CD4-positive, alpha-beta T cell (primary cell): ENCODE measurements around the gene LRP1B. TPM values are rescaled to one million over a fixed set of nuclear protein-coding genes. Genes with fewer than 3 reads are reported as not detected.

Experiments used
- ATAC-seq: fragments of 200-7000 bp; cut with Tn5 transposase; one replicate; pipeline ENCODE4 v1.10.0; 2022; ENCODE audit warnings: mild to moderate bottlenecking; ENCODE audit not compliant: poor library complexity
- CTCF ChIA-PET: fragments of 350-600 bp; sonication (Branson Sonifier 250); formaldehyde crosslinking; loops from one replicate; lab custom pipeline; 2021; ENCODE audit warnings: antibody characterized with exemption, inconsistent platforms; lab: Charles Lee
- POLR2A ChIA-PET: fragments of 350-600 bp; sonication (Branson Sonifier 250); formaldehyde crosslinking; loops from one replicate; lab custom pipeline; 2021; ENCODE audit warnings: antibody characterized with exemption, inconsistent platforms; lab: Charles Lee
- DNase-seq, 14 experiments: peaks; one replicate each; pipeline ENCODE4 v3.0.0-alpha.2; 2013 to 2020; ENCODE audit warnings: mixed read lengths in 2 of 14
- H3K27ac ChIP-seq, 2 donors: one replicate each; pipeline versions ENCODE4 v1.5.1 to v1.7.0; 2013; ENCODE audit warnings: low read length in 2 of 2, low read depth in 1 of 2, mild to moderate bottlenecking in 1 of 2
- H3K27me3 ChIP-seq, 2 experiments: 1 replicate in 1 of 2; 2 replicates in 1 of 2; pipeline versions ENCODE4 v1.6.1 to v1.7.0; 2013; ENCODE audit warnings: low read length in 2 of 2, control low read depth in 1 of 2, mild to moderate bottlenecking in 1 of 2, moderate library complexity in 1 of 2; ENCODE audit not compliant: insufficient read depth in 2 of 2, control insufficient read depth in 1 of 2
- H3K36me3 ChIP-seq: one replicate; pipeline ENCODE4 v1.6.1; 2013; ENCODE audit warnings: low read length, control low read depth; ENCODE audit not compliant: insufficient read depth
- H3K4me1 ChIP-seq: one replicate; pipeline ENCODE4 v1.6.1; 2013; ENCODE audit warnings: low read length, control low read depth; ENCODE audit not compliant: insufficient read depth
- H3K4me3 ChIP-seq: one replicate; pipeline ENCODE4 v1.5.1; 2013; ENCODE audit warnings: mild to moderate bottlenecking, low read length, moderate library complexity
- H3K9me3 ChIP-seq, 2 experiments: 1 replicate in 1 of 2; 2 replicates in 1 of 2; pipeline versions ENCODE4 v1.6.1 to v1.7.0; 2013; ENCODE audit warnings: low read length in 2 of 2, mild to moderate bottlenecking in 2 of 2, control low read depth in 1 of 2, moderate library complexity in 1 of 2; ENCODE audit not compliant: control insufficient read depth in 1 of 2, insufficient read depth in 1 of 2
- H3K27ac Mint-ChIP-seq: one replicate; pipeline ENCODE4 v1.8.0; 2020; ENCODE audit warnings: mixed read lengths
- H3K27me3 Mint-ChIP-seq: one replicate; pipeline ENCODE4 v1.8.0; 2021; ENCODE audit warnings: mixed read lengths
- H3K36me3 Mint-ChIP-seq: one replicate; pipeline ENCODE4 v1.8.0; 2021; ENCODE audit warnings: low read depth, mixed read lengths
- H3K4me1 Mint-ChIP-seq: one replicate; pipeline ENCODE4 v1.8.0; 2021; ENCODE audit warnings: low read depth, mixed read lengths
- H3K4me3 Mint-ChIP-seq: one replicate; pipeline ENCODE4 v1.8.0; 2020; ENCODE audit warnings: mild to moderate bottlenecking, mixed read lengths
- H3K9me3 Mint-ChIP-seq: one replicate; pipeline ENCODE4 v1.8.0; 2020; ENCODE audit warnings: mixed read lengths
- intact Hi-C, 2 experiments: fragments of 100-400 bp; cut with DNase I in 1 of 2; cut with micrococcal nuclease in 1 of 2; formaldehyde crosslinking; loops; one replicate each; pipeline versions ENCODE4 v1.15.1 to v1.9.0; 2023 to 2025; cut with DNase I, micrococcal nuclease
- total RNA-seq, 174 experiments: library from RNA in 2 of 174; stranded (reverse) in 2 of 174; gene quantifications; one replicate each; pipeline ENCODE4 v1.2.3 and lab custom pipeline; 2021 to 2026
- TF ChIP-seq, protein P1 (sequence below): fragments of 200-600 bp; IDR thresholded peaks from one replicate; pipeline ENCODE4 v1.8.0; 2022; ENCODE audit warnings: antibody characterized with exemption, mild to moderate bottlenecking

The LRP1B gene
- total RNA-seq, 2 experiments from 2014 or later, result not detected

DNA sequence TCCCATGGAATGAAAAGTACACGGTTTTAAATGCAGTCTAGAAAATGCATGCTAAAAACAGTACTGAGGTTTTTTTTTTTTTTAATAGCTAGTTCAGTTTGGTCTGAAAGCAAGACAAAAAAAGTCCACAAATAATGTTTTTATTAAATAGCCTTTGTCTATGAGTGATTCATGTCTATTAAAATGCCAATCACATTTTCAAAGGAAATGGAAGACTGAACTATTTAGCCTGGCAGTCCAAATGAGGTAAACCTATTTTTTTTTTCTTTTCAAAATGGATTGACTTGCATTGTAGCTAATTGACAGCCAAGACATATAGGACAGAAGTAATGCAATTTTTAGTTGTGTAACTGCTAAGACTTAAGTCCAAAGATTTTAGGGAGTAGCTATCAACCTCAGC is 90.3 kb downstream of the LRP1B start:
- TF ChIP-seq, protein P1, sequence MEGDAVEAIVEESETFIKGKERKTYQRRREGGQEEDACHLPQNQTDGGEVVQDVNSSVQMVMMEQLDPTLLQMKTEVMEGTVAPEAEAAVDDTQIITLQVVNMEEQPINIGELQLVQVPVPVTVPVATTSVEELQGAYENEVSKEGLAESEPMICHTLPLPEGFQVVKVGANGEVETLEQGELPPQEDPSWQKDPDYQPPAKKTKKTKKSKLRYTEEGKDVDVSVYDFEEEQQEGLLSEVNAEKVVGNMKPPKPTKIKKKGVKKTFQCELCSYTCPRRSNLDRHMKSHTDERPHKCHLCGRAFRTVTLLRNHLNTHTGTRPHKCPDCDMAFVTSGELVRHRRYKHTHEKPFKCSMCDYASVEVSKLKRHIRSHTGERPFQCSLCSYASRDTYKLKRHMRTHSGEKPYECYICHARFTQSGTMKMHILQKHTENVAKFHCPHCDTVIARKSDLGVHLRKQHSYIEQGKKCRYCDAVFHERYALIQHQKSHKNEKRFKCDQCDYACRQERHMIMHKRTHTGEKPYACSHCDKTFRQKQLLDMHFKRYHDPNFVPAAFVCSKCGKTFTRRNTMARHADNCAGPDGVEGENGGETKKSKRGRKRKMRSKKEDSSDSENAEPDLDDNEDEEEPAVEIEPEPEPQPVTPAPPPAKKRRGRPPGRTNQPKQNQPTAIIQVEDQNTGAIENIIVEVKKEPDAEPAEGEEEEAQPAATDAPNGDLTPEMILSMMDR, result no peak
- DNase-seq (no peak), ATAC-seq (no peak)
- H3K4me1 ChIP-seq, result no peaks in the 10 kb centered on the region
- no peaks in the 10 kb centered on the region for H3K36me3 Mint-ChIP-seq
- no peaks in the 10 kb centered on the region for H3K27me3 Mint-ChIP-seq
- no peak overlapping the region for H3K4me3 ChIP-seq
- CTCF ChIA-PET, result no interaction called here
- POLR2A ChIA-PET, result interaction anchor here (0.6 kb wide), 1 partner anchor 42 kb away, joined by 4 read pairs; no protein-coding TSS in a partner anchor
- no peaks in the 10 kb centered on the region for H3K9me3 ChIP-seq
- no peak overlapping the region for H3K27ac ChIP-seq
- H3K27me3 ChIP-seq, result no peaks in the 10 kb centered on the region
- no peak overlapping the region for H3K4me3 Mint-ChIP-seq
- H3K9me3 Mint-ChIP-seq, result peaks cover 7% of the 10 kb centered on the region
- H3K27ac Mint-ChIP-seq, result no peak overlapping the region
- no peaks in the 10 kb centered on the region for H3K4me1 Mint-ChIP-seq
- H3K36me3 ChIP-seq, result no peaks in the 10 kb centered on the region
- intact Hi-C loops, result no loop called here

DNA sequence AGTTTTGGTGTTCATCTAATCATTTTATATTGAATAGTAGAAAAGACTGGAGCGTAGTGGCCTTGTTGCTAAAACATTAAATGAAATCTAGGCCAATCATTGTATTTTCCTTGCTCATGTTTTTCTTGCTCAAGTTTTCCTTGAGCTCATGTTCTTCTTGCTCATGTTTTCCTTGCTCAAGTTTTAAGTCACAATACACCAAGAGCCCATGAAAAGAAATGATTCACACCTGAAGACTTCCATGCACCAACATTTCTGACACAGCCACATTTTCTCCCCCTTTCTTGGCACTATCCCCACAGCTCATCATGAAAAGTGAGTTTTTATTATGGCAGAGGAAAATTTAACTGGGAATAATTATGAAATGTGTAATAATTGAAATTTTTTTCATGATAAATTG is 92.0 kb downstream of the LRP1B start:
- no peak for DNase-seq
- H3K36me3 Mint-ChIP-seq, result no peaks in the 10 kb centered on the region
- H3K4me1 Mint-ChIP-seq, result no peaks in the 10 kb centered on the region
- no peaks in the 10 kb centered on the region for H3K9me3 ChIP-seq
- H3K36me3 ChIP-seq, result no peaks in the 10 kb centered on the region
- no peak overlapping the region for H3K27ac ChIP-seq
- no peak overlapping the region for H3K4me3 ChIP-seq
- TF ChIP-seq, protein P1, result no peak
- H3K27me3 ChIP-seq, result no peaks in the 10 kb centered on the region
- peaks cover 13% of the 10 kb centered on the region for H3K9me3 Mint-ChIP-seq
- intact Hi-C loops, result no loop called here
- ATAC-seq, result no peak
- H3K4me3 Mint-ChIP-seq, result no peak overlapping the region
- CTCF ChIA-PET, result no interaction called here
- no peaks in the 10 kb centered on the region for H3K27me3 Mint-ChIP-seq
- no peak overlapping the region for H3K27ac Mint-ChIP-seq
- H3K4me1 ChIP-seq, result no peaks in the 10 kb centered on the region
- POLR2A ChIA-PET, result no interaction called here

DNA sequence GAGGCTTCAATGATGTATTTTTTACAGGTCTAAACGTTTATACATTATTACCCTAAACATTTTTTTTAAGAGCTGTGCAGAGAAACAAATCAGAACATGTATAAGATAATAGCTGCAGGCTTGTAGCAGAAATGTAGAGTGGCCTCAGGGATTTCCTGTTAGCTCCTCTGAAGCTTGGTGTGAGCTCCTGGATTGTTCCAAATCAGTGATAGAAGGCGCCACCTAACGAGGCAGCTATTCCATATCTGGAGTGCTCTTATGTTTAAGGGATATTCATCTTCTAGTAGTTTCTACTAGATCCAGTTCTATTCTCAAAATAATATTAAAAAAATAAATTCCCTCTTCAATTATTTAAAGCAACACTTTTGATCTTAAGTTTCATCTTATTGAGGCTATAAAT is 93.1 kb downstream of the LRP1B start:
- no peaks in the 10 kb centered on the region for H3K36me3 ChIP-seq
- no peaks in the 10 kb centered on the region for H3K9me3 ChIP-seq
- TF ChIP-seq, protein P1, result no peak
- no peaks in the 10 kb centered on the region for H3K27me3 Mint-ChIP-seq
- H3K4me3 Mint-ChIP-seq, result no peak overlapping the region
- ChIA-PET CTCF (no interaction called here), POLR2A (no interaction called here)
- H3K27ac ChIP-seq, result no peak overlapping the region
- no peaks in the 10 kb centered on the region for H3K4me1 ChIP-seq
- no peak overlapping the region for H3K27ac Mint-ChIP-seq
- no peaks in the 10 kb centered on the region for H3K27me3 ChIP-seq
- no peak for ATAC-seq
- no peak overlapping the region for H3K4me3 ChIP-seq
- no peaks in the 10 kb centered on the region for H3K4me1 Mint-ChIP-seq
- intact Hi-C loops, result no loop called here
- H3K9me3 Mint-ChIP-seq, result peaks cover 14% of the 10 kb centered on the region
- DNase-seq, result no peak
- no peaks in the 10 kb centered on the region for H3K36me3 Mint-ChIP-seq
